Muscle of leg (tissue), 11 donors: ENCODE data around the gene SEPTIN11. TPM values are rescaled to one million over a fixed set of nuclear protein-coding genes. Genes with fewer than 3 reads are reported as not detected.
"Not testable (repeated sequence)": the region's sequence is repeated elsewhere in the genome, so short reads cannot be mapped to it uniquely, and the experiment has no call there.

Experiments used
- DNase-seq: peaks from one replicate; pipeline ENCODE4 v3.0.0; 2013
- H3K27ac ChIP-seq: one replicate; pipeline ENCODE4 v1.5.1; 2013; ENCODE audit warnings: mild to moderate bottlenecking, low read length, control low read depth
- H3K27me3 ChIP-seq: one replicate; pipeline ENCODE4 v1.6.1; 2013; ENCODE audit warnings: low read length; ENCODE audit not compliant: control insufficient read depth, insufficient read depth
- H3K36me3 ChIP-seq: one replicate; pipeline ENCODE4 v1.6.1; 2013; ENCODE audit warnings: low read length; ENCODE audit not compliant: control insufficient read depth, insufficient read depth
- H3K4me1 ChIP-seq: one replicate; pipeline ENCODE4 v1.6.1; 2013; ENCODE audit warnings: low read length; ENCODE audit not compliant: control insufficient read depth, insufficient read depth
- H3K4me3 ChIP-seq: one replicate; pipeline ENCODE4 v1.5.1; 2013; ENCODE audit warnings: low read length, control low read depth
- H3K9me3 ChIP-seq: replicated peaks from 2 replicates; pipeline ENCODE4 v1.6.1; 2013; ENCODE audit warnings: low read depth, low read length; ENCODE audit not compliant: control insufficient read depth
- WGBS: methylation state at CpG from one replicate; pipeline ENCODE4 v1.1.5; 2013; ENCODE audit warnings: missing lambda C conversion rate; ENCODE audit not compliant: insufficient coverage; 5-methylcytosine and 5-hydroxymethylcytosine counted together
- polyA plus RNA-seq, 8 donors: library from polyadenylated mRNA; unstranded; fragments of 120-200 nt; gene quantifications; one replicate each; pipeline versions ENCODE4 v1.2.1 to v1.2.3, GENCODE V29; 2013; ENCODE audit warnings: inconsistent platforms in 1 of 8, low replicate concordance in 1 of 8; ENCODE audit not compliant: insufficient read length in 8 of 8, insufficient read depth in 1 of 8
- total RNA-seq: library from RNA; stranded (reverse); fragments of 120-200 nt; gene quantifications from one replicate; pipeline ENCODE4 v1.2.4, GENCODE V29; 2013

The SEPTIN11 gene
- total and polyA plus RNA-seq, 9 donors, result 198 to 369 (median 271) TPM

- no peaks in the 10 kb centered on the region for H3K9me3 ChIP-seq
- H3K4me1 ChIP-seq, result no peaks in the 10 kb centered on the region
- no peak overlapping the region for H3K4me3 ChIP-seq
- H3K27ac ChIP-seq, result no peak overlapping the region
- no peaks in the 10 kb centered on the region for H3K27me3 ChIP-seq
- DNase-seq, result no peak
- H3K36me3 ChIP-seq, result peaks cover 5% of the 10 kb centered on the region
- WGBS, result no CpG with 5 or more reads among the region's 5 CpGs
Measured at GRCh38 chr4:76962406-76963130, 13.0 kb downstream of the SEPTIN11 start.

GRCh38 chr4:76963131-76963750 lies 13.7 kb downstream of the SEPTIN11 start:
- no peak overlapping the region for H3K27ac ChIP-seq
- no peak for DNase-seq
- no peaks in the 10 kb centered on the region for H3K4me1 ChIP-seq
- H3K27me3 ChIP-seq, result no peaks in the 10 kb centered on the region
- WGBS, result no CpG with 5 or more reads among the region's 4 CpGs
- H3K9me3 ChIP-seq, result no peaks in the 10 kb centered on the region
- H3K4me3 ChIP-seq, result no peak overlapping the region
- H3K36me3 ChIP-seq, result peaks cover 5% of the 10 kb centered on the region

DNA sequence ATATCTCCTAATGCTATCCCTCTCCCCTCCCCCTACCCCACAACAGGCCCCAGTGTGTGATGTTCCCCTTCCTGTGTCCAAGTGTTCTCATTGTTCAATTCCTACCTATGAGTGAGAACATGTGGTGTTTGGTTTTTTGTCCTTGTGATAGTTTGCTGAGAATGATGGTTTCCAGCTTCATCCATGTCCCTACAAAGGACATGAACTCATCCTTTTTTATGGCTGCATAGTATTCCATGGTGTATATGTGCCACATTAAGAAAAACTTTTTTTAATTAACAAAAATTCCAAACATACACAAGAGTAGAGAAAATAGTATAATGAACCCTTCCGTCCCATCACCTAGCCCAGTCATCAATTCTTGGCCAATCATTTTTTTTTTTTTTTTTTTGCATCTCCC lies 14.4 kb downstream of the SEPTIN11 start:
- H3K4me3 ChIP-seq, H3K4me1 ChIP-seq, H3K27ac ChIP-seq, H3K27me3 ChIP-seq, H3K9me3 ChIP-seq, H3K36me3 ChIP-seq, DNase-seq: not testable (repeated sequence)
- no CpG with 5 or more reads among the region's 1 CpG for WGBS

DNA sequence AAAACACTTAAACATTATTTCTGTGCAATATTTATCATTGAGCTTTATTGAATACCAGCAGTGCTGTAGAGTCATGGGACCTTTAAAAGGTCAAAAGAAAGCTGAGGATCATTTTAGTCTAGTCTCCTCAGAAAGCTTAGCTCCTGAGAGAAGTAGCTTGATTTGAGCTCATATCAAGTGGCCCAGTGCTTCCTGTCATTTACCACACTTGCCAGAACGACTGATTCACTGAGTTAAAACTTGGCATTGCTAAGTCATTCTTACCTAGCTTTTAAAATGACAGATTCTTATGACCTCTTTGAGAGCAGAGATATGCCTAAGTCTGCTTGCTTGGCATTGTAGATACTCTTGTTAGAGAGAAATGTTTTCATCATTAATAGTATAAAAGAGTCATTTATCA lies 15.2 kb downstream of the SEPTIN11 start:
- Histone ChIP-seq H3K27me3 (no peaks in the 10 kb centered on the region), H3K9me3 (no peaks in the 10 kb centered on the region), H3K27ac (no peak overlapping the region), H3K4me1 (no peaks in the 10 kb centered on the region), H3K4me3 (no peak overlapping the region), H3K36me3 (peaks cover 5% of the 10 kb centered on the region)
- no CpG with 5 or more reads among the region's 1 CpG for WGBS
- DNase-seq, result no peak

GRCh38 chr4:76965866-76966579 lies 16.5 kb downstream of the SEPTIN11 start:
- no peak for DNase-seq
- peaks cover 5% of the 10 kb centered on the region for H3K36me3 ChIP-seq
- H3K4me1 ChIP-seq, result no peaks in the 10 kb centered on the region
- no peak overlapping the region for H3K4me3 ChIP-seq
- WGBS, result no CpG with 5 or more reads among the region's 2 CpGs
- no peaks in the 10 kb centered on the region for H3K27me3 ChIP-seq
- no peaks in the 10 kb centered on the region for H3K9me3 ChIP-seq
- H3K27ac ChIP-seq, result no peak overlapping the region

- Histone ChIP-seq H3K27ac (peak overlapping the region; percentile 33), H3K4me3 (no peak overlapping the region), H3K9me3 (no peaks in the 10 kb centered on the region), H3K27me3 (no peaks in the 10 kb centered on the region), H3K36me3 (peaks cover 10% of the 10 kb centered on the region), H3K4me1 (peaks cover 3% of the 10 kb centered on the region)
- 40% methylated on average over 2 of the region's 4 CpGs for WGBS
- DNase-seq, result peak; percentile 90
Measured at GRCh38 chr4:76968937-76969336, 19.4 kb downstream of the SEPTIN11 start.

DNA sequence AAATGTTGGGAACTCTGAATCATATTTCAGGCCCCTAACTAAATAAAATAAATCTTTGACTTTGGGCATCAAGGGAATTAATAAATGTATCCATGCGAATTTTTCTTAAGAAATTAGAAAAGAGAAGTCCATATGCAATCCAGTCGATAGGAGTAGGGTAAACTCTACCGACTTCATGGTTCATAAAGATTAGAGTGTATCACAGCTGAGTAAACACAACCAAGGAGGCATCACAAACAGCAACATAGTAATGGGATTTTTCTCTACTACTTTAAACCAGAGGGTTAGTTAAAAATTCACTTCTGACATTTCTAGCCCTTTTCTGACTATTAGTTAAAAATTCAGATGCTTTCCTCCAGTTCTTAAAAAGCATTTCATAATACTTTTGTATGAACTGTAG lies 19.9 kb downstream of the SEPTIN11 start:
- DNase-seq, result no peak
- WGBS, result no CpG with 5 or more reads among the region's 3 CpGs
- H3K27ac ChIP-seq, result no peak overlapping the region

DNA sequence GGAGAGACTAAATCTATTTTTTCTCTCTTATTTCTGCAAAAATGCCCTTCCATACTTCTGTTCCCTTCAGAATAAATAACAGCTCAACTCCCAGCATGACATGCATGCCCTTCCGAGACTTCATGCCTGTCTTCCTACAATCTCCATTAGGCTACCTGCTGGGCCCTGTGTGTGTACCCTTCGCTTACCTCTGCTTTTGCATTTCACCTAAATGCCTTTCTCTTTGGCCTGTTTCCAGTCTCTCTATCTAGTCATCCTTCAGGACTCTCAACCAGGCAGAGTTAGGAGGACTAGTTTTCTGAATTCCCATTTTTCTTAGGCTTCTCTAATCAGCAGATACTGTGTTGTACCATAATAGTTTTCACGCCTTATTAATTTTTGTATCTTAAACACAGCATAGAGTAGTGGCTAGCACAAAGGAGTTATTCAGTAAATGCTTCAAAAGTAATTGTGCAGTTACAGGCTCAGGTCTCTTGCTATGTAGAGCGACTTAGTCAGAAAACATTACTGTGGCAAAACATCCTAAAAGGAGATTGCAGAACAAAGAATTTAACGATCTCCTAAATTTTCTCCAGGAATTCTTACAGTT lies 20.5 kb downstream of the SEPTIN11 start:
- Histone ChIP-seq H3K4me1 (peaks cover 3% of the 10 kb centered on the region), H3K27ac (no peak overlapping the region), H3K27me3 (no peaks in the 10 kb centered on the region), H3K36me3 (peaks cover 17% of the 10 kb centered on the region), H3K4me3 (no peak overlapping the region), H3K9me3 (no peaks in the 10 kb centered on the region)
- DNase-seq, result no peak
- 90% methylated on average over 2 of the region's 5 CpGs for WGBS

More for the DNA sequence above, 19.9 kb downstream of the SEPTIN11 start:
- H3K9me3 ChIP-seq, result no peaks in the 10 kb centered on the region
- H3K36me3 ChIP-seq, result peaks cover 13% of the 10 kb centered on the region
- peaks cover 3% of the 10 kb centered on the region for H3K4me1 ChIP-seq
- H3K27me3 ChIP-seq, result no peaks in the 10 kb centered on the region
- no peak overlapping the region for H3K4me3 ChIP-seq

- DNase-seq, result no peak
Measured at GRCh38 chr4:76972306-76972705, 22.8 kb downstream of the SEPTIN11 start.

GRCh38 chr4:76974150-76974549 lies 24.6 kb downstream of the SEPTIN11 start:
- H3K4me1 ChIP-seq, result peaks cover 7% of the 10 kb centered on the region
- no peaks in the 10 kb centered on the region for H3K27me3 ChIP-seq
- no peak for DNase-seq
- peaks cover 16% of the 10 kb centered on the region for H3K36me3 ChIP-seq
- H3K27ac ChIP-seq, result no peak overlapping the region
- whole genome bisulfite sequencing, result 83% methylated on average over 1 of the region's 2 CpGs
- no peaks in the 10 kb centered on the region for H3K9me3 ChIP-seq
- H3K4me3 ChIP-seq, result no peak overlapping the region

More at GRCh38 chr4:76972306-76972705, 22.8 kb downstream of the SEPTIN11 start:
- H3K27me3 ChIP-seq, result no peaks in the 10 kb centered on the region
- no CpG with 5 or more reads among the region's 1 CpG for WGBS
- peaks cover 3% of the 10 kb centered on the region for H3K4me1 ChIP-seq
- no peak overlapping the region for H3K4me3 ChIP-seq
- H3K36me3 ChIP-seq, result peaks cover 16% of the 10 kb centered on the region
- H3K9me3 ChIP-seq, result no peaks in the 10 kb centered on the region
- H3K27ac ChIP-seq, result no peak overlapping the region
